KOPT-K1 (cell line): ENCODE data around the gene MED26.
A peak's percentile ranks its signal among the peaks of the same experiment; 100 is the strongest.

ENCODE experiments used
- H3K27ac ChIP-seq: fragments of 200-600 bp; sonication (generic); 2 replicates; pipeline ENCODE4 v1.5.1; 2016; ENCODE audit warnings: antibody characterized with exemption, mild to moderate bottlenecking, low read depth, low read length; ENCODE audit not compliant: poor library complexity, severe bottlenecking
- H3K36me3 ChIP-seq: fragments of 200-600 bp; sonication (generic); 2 replicates; pipeline ENCODE4 v1.5.1; 2017; ENCODE audit warnings: antibody characterized with exemption, mild to moderate bottlenecking, low read length, moderate library complexity; ENCODE audit not compliant: insufficient read depth
- H3K9me3 ChIP-seq: fragments of 200-600 bp; sonication (generic); 2 replicates; pipeline ENCODE4 v1.5.1; 2017; ENCODE audit warnings: antibody characterized with exemption, low read length, mild to moderate bottlenecking; ENCODE audit not compliant: insufficient read depth, poor library complexity, severe bottlenecking

MED26 gene

GRCh38 chr19:16627193-16627927 lies 644 bp downstream of the MED26 start:
- Histone ChIP-seq H3K27ac (peak overlapping the region; percentile 95), H3K36me3 (peaks cover 63% of the 10 kb centered on the region)

DNA sequence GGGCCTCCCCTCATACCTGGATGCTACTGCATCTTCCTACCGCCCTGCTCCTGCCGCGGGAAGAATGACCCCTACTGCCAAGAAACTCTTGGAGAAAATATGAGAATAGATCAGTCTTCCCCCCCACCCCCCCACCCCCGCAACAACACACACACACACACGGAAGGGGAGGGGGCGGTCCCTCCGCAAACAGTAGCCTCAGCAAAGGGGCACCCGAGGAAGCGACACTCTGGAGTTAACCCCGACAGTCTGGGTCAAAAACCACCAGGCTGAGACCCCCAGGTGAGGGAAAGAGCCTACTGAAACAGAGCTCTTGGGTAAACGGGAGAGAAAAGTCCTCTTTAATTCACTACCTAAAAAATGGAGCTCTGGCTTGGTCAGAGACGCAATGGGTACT lies 1.2 kb downstream of the MED26 start:
- H3K27ac ChIP-seq, result peak overlapping the region; percentile 95

More at GRCh38 chr19:16627193-16627927, 644 bp downstream of the MED26 start:
- H3K9me3 ChIP-seq, result no peaks in the 10 kb centered on the region

GRCh38 chr19:16625163-16625958 lies 2.6 kb downstream of the MED26 start:
- H3K9me3 ChIP-seq, result no peaks in the 10 kb centered on the region
- peaks cover 46% of the 10 kb centered on the region for H3K36me3 ChIP-seq
- no peak overlapping the region for H3K27ac ChIP-seq

More for the DNA sequence above, 1.2 kb downstream of the MED26 start:
- H3K36me3 ChIP-seq, result peaks cover 60% of the 10 kb centered on the region
- no peaks in the 10 kb centered on the region for H3K9me3 ChIP-seq

- Histone ChIP-seq H3K9me3 (no peaks in the 10 kb centered on the region), H3K36me3 (peaks cover 40% of the 10 kb centered on the region), H3K27ac (no peak overlapping the region)
Measured at GRCh38 chr19:16624236-16624635, 3.8 kb downstream of the MED26 start.

- peaks cover 40% of the 10 kb centered on the region for H3K36me3 ChIP-seq
- no peaks in the 10 kb centered on the region for H3K9me3 ChIP-seq
- H3K27ac ChIP-seq, result no peak overlapping the region
Measured at GRCh38 chr19:16623576-16623975, 4.4 kb downstream of the MED26 start.

DNA sequence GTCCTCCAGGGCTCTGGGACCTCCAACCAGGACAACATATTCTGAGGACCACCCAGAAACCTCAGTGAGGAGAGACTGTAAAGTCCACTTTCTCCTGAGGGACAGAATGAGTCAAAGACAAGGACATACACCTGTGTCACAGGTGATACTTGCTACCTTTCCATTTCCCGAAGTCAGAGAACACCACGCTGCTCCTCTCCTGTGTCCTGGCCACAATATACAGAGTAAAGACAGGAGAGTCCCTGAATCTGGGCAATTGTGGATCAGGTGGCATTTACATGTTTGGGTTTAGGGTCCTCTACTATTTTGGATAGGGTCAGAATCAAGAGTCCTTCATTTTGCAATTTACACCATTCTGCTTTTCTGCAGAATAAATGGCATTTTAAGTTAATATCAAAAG lies 4.9 kb downstream of the MED26 start:
- H3K9me3 ChIP-seq, result no peaks in the 10 kb centered on the region
- peaks cover 40% of the 10 kb centered on the region for H3K36me3 ChIP-seq
- H3K27ac ChIP-seq, result no peak overlapping the region

- Histone ChIP-seq H3K9me3 (no peaks in the 10 kb centered on the region), H3K27ac (no peak overlapping the region), H3K36me3 (peaks cover 40% of the 10 kb centered on the region)
Measured at GRCh38 chr19:16621165-16621800, 6.7 kb downstream of the MED26 start.

- Histone ChIP-seq H3K27ac (no peak overlapping the region), H3K9me3 (no peaks in the 10 kb centered on the region), H3K36me3 (peaks cover 35% of the 10 kb centered on the region)
Measured at GRCh38 chr19:16620584-16620983, 7.4 kb downstream of the MED26 start.

- Histone ChIP-seq H3K36me3 (peaks cover 29% of the 10 kb centered on the region), H3K9me3 (no peaks in the 10 kb centered on the region), H3K27ac (no peak overlapping the region)
Measured at GRCh38 chr19:16620018-16620417, 8.0 kb downstream of the MED26 start.

GRCh38 chr19:16619457-16619856 lies 8.5 kb downstream of the MED26 start:
- H3K36me3 ChIP-seq, result peaks cover 23% of the 10 kb centered on the region
- H3K27ac ChIP-seq, result no peak overlapping the region
- H3K9me3 ChIP-seq, result no peaks in the 10 kb centered on the region

DNA sequence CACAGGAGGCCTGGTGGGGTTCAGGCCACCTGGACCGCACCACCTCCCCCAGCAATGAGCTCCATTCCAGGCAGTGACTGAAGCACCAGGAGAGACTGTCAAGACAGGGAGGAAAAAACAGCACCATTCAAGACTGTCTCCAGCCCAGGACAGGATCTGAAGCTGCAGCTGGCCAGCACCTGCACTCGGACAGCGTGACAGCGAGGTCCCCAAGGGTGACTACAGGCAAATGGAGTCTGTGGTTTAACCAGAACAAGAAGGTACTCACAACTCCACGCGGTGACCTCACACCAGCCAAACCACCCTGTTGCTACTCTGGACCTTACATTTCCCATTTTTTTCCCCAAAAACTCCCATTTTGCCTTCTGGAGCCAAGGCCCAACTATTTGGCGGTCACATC lies 9.8 kb downstream of the MED26 start:
- no peaks in the 10 kb centered on the region for H3K9me3 ChIP-seq
- H3K36me3 ChIP-seq, result peaks cover 11% of the 10 kb centered on the region
- H3K27ac ChIP-seq, result no peak overlapping the region

DNA sequence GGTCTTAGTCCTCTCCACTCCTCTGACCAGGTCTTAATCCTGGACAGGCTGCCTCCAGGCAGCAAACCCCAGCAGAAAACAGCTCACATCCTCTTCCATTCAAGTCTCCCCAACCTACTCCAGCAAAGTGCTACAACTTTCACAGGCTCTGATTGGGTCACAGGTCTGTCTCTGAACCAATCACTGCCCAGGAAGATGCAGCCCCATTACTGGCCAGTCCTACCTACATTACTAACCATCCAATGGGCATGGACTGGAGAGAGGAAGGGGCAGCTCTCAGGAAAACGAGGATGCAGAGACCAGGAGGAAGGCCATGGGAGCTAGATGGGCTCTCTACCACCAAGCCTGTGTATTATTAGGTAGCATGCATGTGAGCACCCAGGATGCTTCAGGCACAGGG lies 12.2 kb downstream of the MED26 start:
- Histone ChIP-seq H3K27ac (no peak overlapping the region), H3K36me3 (no peaks in the 10 kb centered on the region)

GRCh38 chr19:16614941-16615340 lies 13.1 kb downstream of the MED26 start:
- H3K36me3 ChIP-seq, result no peaks in the 10 kb centered on the region
- no peak overlapping the region for H3K27ac ChIP-seq
- no peaks in the 10 kb centered on the region for H3K9me3 ChIP-seq

More for the DNA sequence above, 12.2 kb downstream of the MED26 start:
- no peaks in the 10 kb centered on the region for H3K9me3 ChIP-seq

DNA sequence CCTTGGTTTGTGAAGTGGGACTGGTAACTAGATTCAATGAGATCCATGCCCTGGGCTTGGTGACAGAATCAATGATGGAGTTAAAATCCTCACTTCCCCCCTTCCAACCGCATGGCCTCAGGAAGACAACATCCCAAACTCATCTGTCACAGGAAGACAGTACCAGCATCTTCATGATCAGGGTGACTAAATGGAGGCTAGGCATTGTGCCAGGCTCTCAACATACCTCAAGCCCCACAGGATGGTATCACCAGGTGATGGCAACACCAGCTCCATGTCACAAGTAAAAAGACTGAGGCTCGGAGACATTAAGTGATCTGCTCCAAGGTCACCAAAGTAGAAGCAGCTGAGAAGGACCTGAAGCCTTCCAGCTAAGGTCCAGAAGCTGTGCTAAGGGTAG lies 14.2 kb downstream of the MED26 start:
- Histone ChIP-seq H3K36me3 (no peaks in the 10 kb centered on the region), H3K9me3 (no peaks in the 10 kb centered on the region), H3K27ac (no peak overlapping the region)

DNA sequence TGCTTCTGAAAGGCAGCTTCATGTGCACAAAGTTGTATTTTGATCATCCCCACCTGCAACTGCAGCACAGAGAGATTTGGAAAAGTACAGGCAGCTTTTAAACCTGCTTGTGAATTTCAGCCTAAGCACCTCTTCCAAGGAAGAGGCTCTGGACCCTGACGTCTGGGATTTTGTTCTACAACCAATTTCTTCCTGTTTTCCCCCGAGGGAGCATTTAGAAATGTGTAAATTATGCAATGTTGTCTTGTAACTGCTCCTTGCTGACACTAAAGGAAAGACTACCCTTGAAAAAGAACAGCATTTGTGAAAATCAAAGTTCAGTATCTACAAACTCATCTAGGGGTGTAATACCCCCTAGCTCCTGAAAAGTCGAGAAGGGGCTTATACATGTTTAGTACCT lies 15.4 kb downstream of the MED26 start:
- H3K9me3 ChIP-seq, result no peaks in the 10 kb centered on the region
- no peaks in the 10 kb centered on the region for H3K36me3 ChIP-seq
- H3K27ac ChIP-seq, result no peak overlapping the region
